NK-92 (cell line): Measurements from ENCODE around the gene TMEM182.

Experiments used
- DNase-seq: peaks from one replicate; lab custom pipeline; 2025; ENCODE audit not compliant: unreplicated experiment; lab: John Stamatoyannopoulos, UW

The TMEM182 gene

GRCh38 chr2:102761763-102762162, at the start of gene TMEM182:
Gene TMEM182 (plus strand): TSS chr2:102762031. CDS start chr2:102762218, 187 bp downstream.
- DNase-seq = no peak

- DNase-seq = no peak
Measured at GRCh38 chr2:102717308-102718018, 44.4 kb upstream of the TMEM182 start.

GRCh38 chr2:102718387-102719316, 43.2 kb upstream of the TMEM182 start:
- no peak for DNase-seq

- no peak for DNase-seq
Measured at GRCh38 chr2:102724016-102724490, 37.8 kb upstream of the TMEM182 start.

GRCh38 chr2:102724553-102724952, 37.3 kb upstream of the TMEM182 start:
- DNase-seq = no peak

- DNase-seq = no peak
Measured at GRCh38 chr2:102726128-102727087, 35.4 kb upstream of the TMEM182 start.

GRCh38 chr2:102735416-102736109, 26.3 kb upstream of the TMEM182 start:
- no peak for DNase-seq

- no peak for DNase-seq
Measured at GRCh38 chr2:102736110-102736409, 25.8 kb upstream of the TMEM182 start.

GRCh38 chr2:102736410-102737409, 25.1 kb upstream of the TMEM182 start:
- no peak for DNase-seq

GRCh38 chr2:102737431-102737830, 24.4 kb upstream of the TMEM182 start:
- DNase-seq = no peak

GRCh38 chr2:102743259-102743658, 18.6 kb upstream of the TMEM182 start:
- no peak for DNase-seq

- no peak for DNase-seq
Measured at GRCh38 chr2:102748107-102748506, 13.7 kb upstream of the TMEM182 start.

GRCh38 chr2:102749938-102750337, 11.9 kb upstream of the TMEM182 start:
- no peak for DNase-seq

- DNase-seq = no peak
Measured at GRCh38 chr2:102753563-102754159, 8.2 kb upstream of the TMEM182 start.

- DNase-seq = no peak
Measured at GRCh38 chr2:102754456-102755145, 7.2 kb upstream of the TMEM182 start.

- DNase-seq = no peak
Measured at GRCh38 chr2:102755284-102755683, 6.5 kb upstream of the TMEM182 start.

- no peak for DNase-seq
Measured at GRCh38 chr2:102758439-102758838, 3.4 kb upstream of the TMEM182 start.

GRCh38 chr2:102764083-102764482, 2.3 kb downstream of the TMEM182 start:
- DNase-seq = no peak
